ENCODE data around the gene NT5C3B. TPM values are rescaled to one million over a fixed set of nuclear protein-coding genes. Genes with fewer than 3 reads are reported as not detected.

The NT5C3B gene
- total RNA-seq, 1 donor from 2014 or later = 46.2 TPM

- no peak overlapping the region for H3K4me3 Mint-ChIP-seq
- H3K4me1 Mint-ChIP-seq = no peaks in the 10 kb centered on the region
- no peaks in the 10 kb centered on the region for H3K27me3 Mint-ChIP-seq
- peaks cover 14% of the 10 kb centered on the region for H3K36me3 Mint-ChIP-seq (ENCODE audit: low read depth)
- intact Hi-C loops (cut with micrococcal nuclease) = no loop called here
- H3K27ac Mint-ChIP-seq = no peak overlapping the region
- no peak for DNase-seq
- no peaks in the 10 kb centered on the region for H3K9me3 Mint-ChIP-seq
Measured at GRCh38 chr17:41825175-41825845, 10.7 kb downstream of the NT5C3B start.

- Mint-ChIP-seq H3K27me3 (no peaks in the 10 kb centered on the region), H3K36me3 (ENCODE audit: low read depth) (peaks cover 10% of the 10 kb centered on the region), H3K4me1 (no peaks in the 10 kb centered on the region), H3K4me3 (no peak overlapping the region), H3K9me3 (no peaks in the 10 kb centered on the region), H3K27ac (no peak overlapping the region)
- no peak for DNase-seq
- intact Hi-C loops (cut with micrococcal nuclease) = no loop called here
Measured at GRCh38 chr17:41824086-41824485, 11.9 kb downstream of the NT5C3B start.

DNA sequence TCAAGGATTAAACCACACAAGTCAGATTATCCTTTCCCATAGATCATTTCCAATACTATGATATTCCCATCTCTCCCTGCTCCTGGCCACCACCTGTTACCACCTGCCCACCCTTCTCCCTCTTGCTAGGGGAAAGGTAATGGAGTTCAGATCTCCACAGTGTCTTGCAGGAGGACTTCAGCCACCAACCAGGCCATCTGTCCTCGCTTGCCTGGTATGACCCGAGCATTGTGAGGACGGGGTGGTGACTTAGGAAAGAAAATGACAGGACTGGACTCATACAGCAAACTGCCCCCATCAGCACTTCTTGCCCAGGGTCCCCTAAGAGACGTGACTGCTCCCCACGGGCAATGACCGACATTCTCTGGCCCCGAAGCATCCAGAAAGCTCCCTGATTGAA lies 12.5 kb downstream of the NT5C3B start:
- intact Hi-C loops (cut with micrococcal nuclease) = no loop called here
- Mint-ChIP-seq H3K36me3 (ENCODE audit: low read depth) (peaks cover 6% of the 10 kb centered on the region), H3K27me3 (no peaks in the 10 kb centered on the region), H3K4me1 (no peaks in the 10 kb centered on the region), H3K27ac (no peak overlapping the region), H3K4me3 (no peak overlapping the region), H3K9me3 (no peaks in the 10 kb centered on the region)
- no peak for DNase-seq

GRCh38 chr17:41823141-41823524 lies 12.9 kb downstream of the NT5C3B start:
- Mint-ChIP-seq H3K9me3 (no peaks in the 10 kb centered on the region), H3K4me3 (no peak overlapping the region), H3K36me3 (ENCODE audit: low read depth) (peaks cover 6% of the 10 kb centered on the region), H3K27me3 (no peaks in the 10 kb centered on the region), H3K27ac (no peak overlapping the region), H3K4me1 (no peaks in the 10 kb centered on the region)
- intact Hi-C loops (cut with micrococcal nuclease) = no loop called here
- no peak for DNase-seq

DNA sequence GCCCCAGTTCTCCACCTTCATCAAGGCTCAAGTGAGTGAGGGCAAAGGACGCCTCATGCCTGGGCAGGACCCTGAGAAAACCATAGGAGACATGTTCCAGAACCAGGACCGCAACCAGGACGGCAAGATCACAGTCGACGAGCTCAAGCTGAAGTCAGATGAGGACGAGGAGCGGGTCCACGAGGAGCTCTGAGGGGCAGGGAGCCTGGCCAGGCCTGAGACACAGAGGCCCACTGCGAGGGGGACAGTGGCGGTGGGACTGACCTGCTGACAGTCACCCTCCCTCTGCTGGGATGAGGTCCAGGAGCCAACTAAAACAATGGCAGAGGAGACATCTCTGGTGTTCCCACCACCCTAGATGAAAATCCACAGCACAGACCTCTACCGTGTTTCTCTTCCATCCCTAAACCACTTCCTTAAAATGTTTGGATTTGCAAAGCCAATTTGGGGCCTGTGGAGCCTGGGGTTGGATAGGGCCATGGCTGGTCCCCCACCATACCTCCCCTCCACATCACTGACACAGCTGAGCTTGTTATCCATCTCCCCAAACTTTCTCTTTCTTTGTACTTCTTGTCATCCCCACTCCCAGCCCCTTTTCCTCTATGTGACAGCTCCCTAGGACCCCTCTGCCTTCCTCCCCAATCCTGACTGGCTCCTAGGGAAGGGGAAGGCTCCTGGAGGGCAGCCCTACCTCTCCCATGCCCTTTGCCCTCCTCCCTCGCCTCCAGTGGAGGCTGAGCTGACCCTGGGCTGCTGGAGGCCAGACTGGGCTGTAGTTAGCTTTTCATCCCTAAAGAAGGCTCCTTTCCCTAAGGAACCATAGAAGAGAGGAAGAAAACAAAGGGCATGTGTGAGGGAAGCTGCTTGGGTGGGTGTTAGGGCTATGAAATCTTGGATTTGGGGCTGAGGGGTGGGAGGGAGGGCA lies 13.6 kb downstream of the NT5C3B start:
- Mint-ChIP-seq H3K27ac (no peak overlapping the region), H3K27me3 (no peaks in the 10 kb centered on the region), H3K36me3 (ENCODE audit: low read depth) (peaks cover 4% of the 10 kb centered on the region), H3K9me3 (no peaks in the 10 kb centered on the region), H3K4me3 (no peak overlapping the region), H3K4me1 (no peaks in the 10 kb centered on the region)
- intact Hi-C loops (cut with micrococcal nuclease) = no loop called here
- DNase-seq = no peak

DNA sequence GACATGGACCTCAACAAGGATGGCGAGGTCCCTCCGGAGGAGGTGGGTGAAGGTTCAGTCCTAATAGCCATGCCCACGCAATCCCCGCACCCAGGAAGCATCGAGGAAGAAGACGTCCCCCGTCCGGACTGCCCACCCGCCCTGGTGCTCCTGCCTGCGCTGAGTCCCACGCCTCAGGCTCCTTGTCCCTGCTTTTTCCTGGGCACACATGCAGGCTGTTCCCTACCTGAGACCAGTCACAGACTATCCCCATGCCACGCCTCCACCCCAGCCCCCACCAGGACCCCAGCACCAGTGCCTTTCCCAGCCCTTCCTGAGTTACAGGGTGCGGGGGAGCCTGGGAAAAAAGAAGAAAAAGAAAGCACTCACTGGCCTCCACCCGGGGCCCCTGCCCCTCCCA lies 14.3 kb downstream of the NT5C3B start:
- no peak for DNase-seq
- no peaks in the 10 kb centered on the region for H3K4me1 Mint-ChIP-seq
- H3K4me3 Mint-ChIP-seq = no peak overlapping the region
- no peaks in the 10 kb centered on the region for H3K9me3 Mint-ChIP-seq
- H3K27ac Mint-ChIP-seq = no peak overlapping the region
- no peaks in the 10 kb centered on the region for H3K27me3 Mint-ChIP-seq
- intact Hi-C loops (cut with micrococcal nuclease) = no loop called here
- peaks cover 2% of the 10 kb centered on the region for H3K36me3 Mint-ChIP-seq (ENCODE audit: low read depth)

GRCh38 chr17:41818024-41818423 lies 18.0 kb downstream of the NT5C3B start:
- peaks cover 6% of the 10 kb centered on the region for H3K27me3 Mint-ChIP-seq
- H3K4me3 Mint-ChIP-seq = no peak overlapping the region
- no peaks in the 10 kb centered on the region for H3K36me3 Mint-ChIP-seq (ENCODE audit: low read depth)
- H3K9me3 Mint-ChIP-seq = no peaks in the 10 kb centered on the region
- intact Hi-C loops (cut with micrococcal nuclease) = no loop called here
- no peak overlapping the region for H3K27ac Mint-ChIP-seq
- DNase-seq = no peak
- no peaks in the 10 kb centered on the region for H3K4me1 Mint-ChIP-seq

DNA sequence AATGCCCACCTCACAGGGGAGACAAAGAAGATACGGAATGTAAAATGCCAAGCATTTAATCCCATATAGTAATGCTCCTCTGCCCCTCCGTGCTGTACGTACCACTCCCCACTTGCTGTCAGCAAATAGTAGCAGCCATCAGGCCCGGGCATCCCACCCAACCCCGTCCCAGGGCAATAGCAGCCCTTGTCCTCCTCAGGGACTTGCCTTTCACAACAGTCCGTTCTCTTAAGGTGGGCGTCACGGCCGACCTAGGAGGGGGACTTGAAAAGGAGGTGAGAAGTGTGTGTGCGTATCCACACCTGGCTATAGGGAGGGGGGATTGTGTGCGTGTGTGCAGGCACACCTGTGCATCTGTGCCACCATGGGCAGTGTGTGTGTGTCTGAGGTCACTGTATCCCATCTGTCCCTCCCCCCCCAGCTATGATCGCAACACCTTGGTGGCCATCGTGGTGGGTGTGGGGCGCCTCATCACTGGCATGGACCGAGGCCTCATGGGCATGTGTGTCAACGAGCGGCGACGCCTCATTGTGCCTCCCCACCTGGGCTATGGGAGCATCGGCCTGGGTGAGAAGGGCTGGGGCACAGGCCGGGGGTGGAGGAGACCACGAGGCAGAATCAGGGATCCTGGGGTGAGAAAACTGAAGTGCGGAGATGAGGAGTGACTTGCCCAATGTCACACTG lies 19.3 kb downstream of the NT5C3B start:
- H3K9me3 Mint-ChIP-seq = no peaks in the 10 kb centered on the region
- peaks cover 6% of the 10 kb centered on the region for H3K4me1 Mint-ChIP-seq
- no peak overlapping the region for H3K4me3 Mint-ChIP-seq
- no peak overlapping the region for H3K27ac Mint-ChIP-seq
- no peaks in the 10 kb centered on the region for H3K36me3 Mint-ChIP-seq (ENCODE audit: low read depth)
- DNase-seq = no peak
- H3K27me3 Mint-ChIP-seq = peaks cover 14% of the 10 kb centered on the region
- intact Hi-C loops (cut with micrococcal nuclease) = no loop called here

- H3K36me3 Mint-ChIP-seq (ENCODE audit: low read depth) = peaks cover 1% of the 10 kb centered on the region
- intact Hi-C loops (cut with micrococcal nuclease) = no loop called here
- no peak overlapping the region for H3K4me3 Mint-ChIP-seq
- H3K4me1 Mint-ChIP-seq = peaks cover 12% of the 10 kb centered on the region
- no peak for DNase-seq
- no peaks in the 10 kb centered on the region for H3K9me3 Mint-ChIP-seq
- no peak overlapping the region for H3K27ac Mint-ChIP-seq
- H3K27me3 Mint-ChIP-seq = peaks cover 21% of the 10 kb centered on the region
Measured at GRCh38 chr17:41814195-41814594, 21.8 kb downstream of the NT5C3B start.

DNA sequence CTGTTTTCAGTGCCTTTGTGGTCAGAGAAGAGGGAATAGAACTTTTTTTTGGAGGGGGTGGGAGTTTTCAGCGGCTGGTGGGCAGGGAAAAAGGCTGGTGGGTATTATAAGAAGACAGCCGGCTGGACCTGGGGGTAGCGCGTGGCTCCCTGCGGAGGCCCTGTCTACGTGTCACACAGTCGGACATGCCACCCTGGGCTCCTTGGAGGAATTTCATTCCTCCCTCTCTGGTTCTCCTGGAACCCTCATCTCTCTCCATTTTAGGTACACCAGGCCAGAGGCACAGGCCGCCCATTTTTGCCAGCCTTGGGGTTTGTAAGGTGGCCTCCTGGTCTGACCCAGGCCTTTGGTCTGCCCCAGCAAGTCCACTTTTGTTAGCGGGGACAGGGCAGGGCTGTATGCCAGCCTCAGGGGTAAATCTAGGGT lies 22.3 kb downstream of the NT5C3B start:
- DNase-seq = no peak
- Mint-ChIP-seq H3K4me3 (peak overlapping the region; percentile 56), H3K27me3 (peaks cover 21% of the 10 kb centered on the region), H3K36me3 (ENCODE audit: low read depth) (peaks cover 1% of the 10 kb centered on the region), H3K4me1 (peaks cover 12% of the 10 kb centered on the region), H3K27ac (no peak overlapping the region), H3K9me3 (no peaks in the 10 kb centered on the region)
- intact Hi-C loops (cut with micrococcal nuclease) = no loop called here

GRCh38 chr17:41813152-41813680 lies 22.8 kb downstream of the NT5C3B start:
- peaks cover 21% of the 10 kb centered on the region for H3K27me3 Mint-ChIP-seq
- H3K27ac Mint-ChIP-seq = no peak overlapping the region
- intact Hi-C loops (cut with micrococcal nuclease) = no loop called here
- peaks cover 1% of the 10 kb centered on the region for H3K36me3 Mint-ChIP-seq (ENCODE audit: low read depth)
- no peaks in the 10 kb centered on the region for H3K9me3 Mint-ChIP-seq
- peaks cover 12% of the 10 kb centered on the region for H3K4me1 Mint-ChIP-seq
- peak overlapping the region; percentile 56 for H3K4me3 Mint-ChIP-seq
- DNase-seq = no peak

GRCh38 chr17:41812381-41813151 lies 23.5 kb downstream of the NT5C3B start, which contains the start of gene FKBP10:
Gene FKBP10 (plus strand): TSS chr17:41813004. CDS start chr17:41813035, 31 bp downstream.
- Mint-ChIP-seq H3K4me3 (peak within 1 kb of the TSS; percentile 91), H3K36me3 (ENCODE audit: low read depth) (peaks cover 1% of the 10 kb centered on the region), H3K4me1 (peaks cover 12% of the 10 kb centered on the region), H3K9me3 (no peaks in the 10 kb centered on the region), H3K27ac (peak within 1 kb of the TSS; percentile 78), H3K27me3 (peaks cover 21% of the 10 kb centered on the region)
- DNase-seq = peak; percentile 79
- intact Hi-C loops (cut with micrococcal nuclease) = loop anchor here (1.0 kb wide), 1 partner anchor 53 kb away; the partner anchor contains the start of gene KLHL11

Measured in activated CD4-positive, alpha-beta T cell treated with anti-CD3 and anti-CD28 coated beads, Interleukin-2, amount 10 ng/mL, durations not matched to agents 24 days and 14 days (primary cell).